Measurements from ENCODE around the gene NLRP3. TPM values are rescaled to one million over a fixed set of nuclear protein-coding genes. Genes with fewer than 3 reads are reported as not detected.

Gene NLRP3
- total and polyA plus RNA-seq, 9 of the 15 experiments (the other 6 are each of a cell fraction or from before 2014, with no cell fraction given) = not detected

DNA sequence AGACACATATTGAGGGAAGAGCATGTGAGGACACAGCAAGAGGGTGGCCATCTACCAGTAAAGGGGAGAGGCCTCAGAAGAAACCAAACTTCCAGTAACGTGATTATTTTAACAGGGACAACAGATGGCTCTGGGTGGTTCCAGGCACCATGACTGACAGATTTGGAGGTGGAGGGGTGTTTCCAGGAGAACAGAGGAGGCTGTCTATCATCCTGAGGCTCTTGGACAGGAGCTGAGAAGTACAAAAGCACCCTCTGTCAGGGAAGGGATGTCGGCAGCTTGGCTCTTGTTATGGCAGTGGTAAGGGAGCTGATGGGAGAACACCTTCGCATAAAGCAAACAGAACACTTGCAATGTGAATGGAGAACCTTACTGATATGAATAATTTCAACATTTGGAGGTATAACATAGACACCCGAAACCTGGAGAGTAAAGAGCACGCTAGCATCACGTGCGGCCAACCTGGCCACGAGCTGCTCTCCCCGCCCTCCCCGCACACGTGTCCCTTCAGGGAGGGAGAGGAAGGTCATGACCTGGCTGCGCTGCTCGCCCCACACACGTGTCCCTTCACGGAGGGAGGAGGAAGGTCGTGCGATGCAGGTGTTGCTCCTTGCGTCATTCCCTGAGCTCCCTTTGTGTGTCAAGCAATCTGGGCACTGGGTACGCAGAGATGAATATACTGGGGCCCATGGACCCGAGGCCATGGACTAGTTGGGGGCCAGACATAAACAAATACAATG lies 37.5 kb upstream of the NLRP3 start (continued):
- TF ChIP-seq TAF9B (IDR thresholded peaks at IDR 0.05; ENCODE audit: partially characterized antibody) = no peak
- no peak for TF ChIP-seq ZNF197 (CRISPR knock-in tag; IDR thresholded peaks at IDR 0.05; ENCODE audit: low read depth)
- no peak for TF ChIP-seq PHB2 (IDR thresholded peaks at IDR 0.05; ENCODE audit: low read depth)
- TF ChIP-seq, protein P1, sequence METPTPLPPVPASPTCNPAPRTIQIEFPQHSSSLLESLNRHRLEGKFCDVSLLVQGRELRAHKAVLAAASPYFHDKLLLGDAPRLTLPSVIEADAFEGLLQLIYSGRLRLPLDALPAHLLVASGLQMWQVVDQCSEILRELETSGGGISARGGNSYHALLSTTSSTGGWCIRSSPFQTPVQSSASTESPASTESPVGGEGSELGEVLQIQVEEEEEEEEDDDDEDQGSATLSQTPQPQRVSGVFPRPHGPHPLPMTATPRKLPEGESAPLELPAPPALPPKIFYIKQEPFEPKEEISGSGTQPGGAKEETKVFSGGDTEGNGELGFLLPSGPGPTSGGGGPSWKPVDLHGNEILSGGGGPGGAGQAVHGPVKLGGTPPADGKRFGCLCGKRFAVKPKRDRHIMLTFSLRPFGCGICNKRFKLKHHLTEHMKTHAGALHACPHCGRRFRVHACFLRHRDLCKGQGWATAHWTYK (CRISPR knock-in tag; IDR thresholded peaks at IDR 0.05) = no peak
- TF ChIP-seq SRSF7 (optimal IDR thresholded peaks at IDR 0.05; ENCODE audit: low read depth, low read length) = no peak
- TF ChIP-seq, protein P2, sequence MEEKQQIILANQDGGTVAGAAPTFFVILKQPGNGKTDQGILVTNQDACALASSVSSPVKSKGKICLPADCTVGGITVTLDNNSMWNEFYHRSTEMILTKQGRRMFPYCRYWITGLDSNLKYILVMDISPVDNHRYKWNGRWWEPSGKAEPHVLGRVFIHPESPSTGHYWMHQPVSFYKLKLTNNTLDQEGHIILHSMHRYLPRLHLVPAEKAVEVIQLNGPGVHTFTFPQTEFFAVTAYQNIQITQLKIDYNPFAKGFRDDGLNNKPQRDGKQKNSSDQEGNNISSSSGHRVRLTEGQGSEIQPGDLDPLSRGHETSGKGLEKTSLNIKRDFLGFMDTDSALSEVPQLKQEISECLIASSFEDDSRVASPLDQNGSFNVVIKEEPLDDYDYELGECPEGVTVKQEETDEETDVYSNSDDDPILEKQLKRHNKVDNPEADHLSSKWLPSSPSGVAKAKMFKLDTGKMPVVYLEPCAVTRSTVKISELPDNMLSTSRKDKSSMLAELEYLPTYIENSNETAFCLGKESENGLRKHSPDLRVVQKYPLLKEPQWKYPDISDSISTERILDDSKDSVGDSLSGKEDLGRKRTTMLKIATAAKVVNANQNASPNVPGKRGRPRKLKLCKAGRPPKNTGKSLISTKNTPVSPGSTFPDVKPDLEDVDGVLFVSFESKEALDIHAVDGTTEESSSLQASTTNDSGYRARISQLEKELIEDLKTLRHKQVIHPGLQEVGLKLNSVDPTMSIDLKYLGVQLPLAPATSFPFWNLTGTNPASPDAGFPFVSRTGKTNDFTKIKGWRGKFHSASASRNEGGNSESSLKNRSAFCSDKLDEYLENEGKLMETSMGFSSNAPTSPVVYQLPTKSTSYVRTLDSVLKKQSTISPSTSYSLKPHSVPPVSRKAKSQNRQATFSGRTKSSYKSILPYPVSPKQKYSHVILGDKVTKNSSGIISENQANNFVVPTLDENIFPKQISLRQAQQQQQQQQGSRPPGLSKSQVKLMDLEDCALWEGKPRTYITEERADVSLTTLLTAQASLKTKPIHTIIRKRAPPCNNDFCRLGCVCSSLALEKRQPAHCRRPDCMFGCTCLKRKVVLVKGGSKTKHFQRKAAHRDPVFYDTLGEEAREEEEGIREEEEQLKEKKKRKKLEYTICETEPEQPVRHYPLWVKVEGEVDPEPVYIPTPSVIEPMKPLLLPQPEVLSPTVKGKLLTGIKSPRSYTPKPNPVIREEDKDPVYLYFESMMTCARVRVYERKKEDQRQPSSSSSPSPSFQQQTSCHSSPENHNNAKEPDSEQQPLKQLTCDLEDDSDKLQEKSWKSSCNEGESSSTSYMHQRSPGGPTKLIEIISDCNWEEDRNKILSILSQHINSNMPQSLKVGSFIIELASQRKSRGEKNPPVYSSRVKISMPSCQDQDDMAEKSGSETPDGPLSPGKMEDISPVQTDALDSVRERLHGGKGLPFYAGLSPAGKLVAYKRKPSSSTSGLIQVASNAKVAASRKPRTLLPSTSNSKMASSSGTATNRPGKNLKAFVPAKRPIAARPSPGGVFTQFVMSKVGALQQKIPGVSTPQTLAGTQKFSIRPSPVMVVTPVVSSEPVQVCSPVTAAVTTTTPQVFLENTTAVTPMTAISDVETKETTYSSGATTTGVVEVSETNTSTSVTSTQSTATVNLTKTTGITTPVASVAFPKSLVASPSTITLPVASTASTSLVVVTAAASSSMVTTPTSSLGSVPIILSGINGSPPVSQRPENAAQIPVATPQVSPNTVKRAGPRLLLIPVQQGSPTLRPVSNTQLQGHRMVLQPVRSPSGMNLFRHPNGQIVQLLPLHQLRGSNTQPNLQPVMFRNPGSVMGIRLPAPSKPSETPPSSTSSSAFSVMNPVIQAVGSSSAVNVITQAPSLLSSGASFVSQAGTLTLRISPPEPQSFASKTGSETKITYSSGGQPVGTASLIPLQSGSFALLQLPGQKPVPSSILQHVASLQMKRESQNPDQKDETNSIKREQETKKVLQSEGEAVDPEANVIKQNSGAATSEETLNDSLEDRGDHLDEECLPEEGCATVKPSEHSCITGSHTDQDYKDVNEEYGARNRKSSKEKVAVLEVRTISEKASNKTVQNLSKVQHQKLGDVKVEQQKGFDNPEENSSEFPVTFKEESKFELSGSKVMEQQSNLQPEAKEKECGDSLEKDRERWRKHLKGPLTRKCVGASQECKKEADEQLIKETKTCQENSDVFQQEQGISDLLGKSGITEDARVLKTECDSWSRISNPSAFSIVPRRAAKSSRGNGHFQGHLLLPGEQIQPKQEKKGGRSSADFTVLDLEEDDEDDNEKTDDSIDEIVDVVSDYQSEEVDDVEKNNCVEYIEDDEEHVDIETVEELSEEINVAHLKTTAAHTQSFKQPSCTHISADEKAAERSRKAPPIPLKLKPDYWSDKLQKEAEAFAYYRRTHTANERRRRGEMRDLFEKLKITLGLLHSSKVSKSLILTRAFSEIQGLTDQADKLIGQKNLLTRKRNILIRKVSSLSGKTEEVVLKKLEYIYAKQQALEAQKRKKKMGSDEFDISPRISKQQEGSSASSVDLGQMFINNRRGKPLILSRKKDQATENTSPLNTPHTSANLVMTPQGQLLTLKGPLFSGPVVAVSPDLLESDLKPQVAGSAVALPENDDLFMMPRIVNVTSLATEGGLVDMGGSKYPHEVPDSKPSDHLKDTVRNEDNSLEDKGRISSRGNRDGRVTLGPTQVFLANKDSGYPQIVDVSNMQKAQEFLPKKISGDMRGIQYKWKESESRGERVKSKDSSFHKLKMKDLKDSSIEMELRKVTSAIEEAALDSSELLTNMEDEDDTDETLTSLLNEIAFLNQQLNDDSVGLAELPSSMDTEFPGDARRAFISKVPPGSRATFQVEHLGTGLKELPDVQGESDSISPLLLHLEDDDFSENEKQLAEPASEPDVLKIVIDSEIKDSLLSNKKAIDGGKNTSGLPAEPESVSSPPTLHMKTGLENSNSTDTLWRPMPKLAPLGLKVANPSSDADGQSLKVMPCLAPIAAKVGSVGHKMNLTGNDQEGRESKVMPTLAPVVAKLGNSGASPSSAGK (IDR thresholded peaks at IDR 0.05) = peak; percentile 58
- TF ChIP-seq, protein P3, sequence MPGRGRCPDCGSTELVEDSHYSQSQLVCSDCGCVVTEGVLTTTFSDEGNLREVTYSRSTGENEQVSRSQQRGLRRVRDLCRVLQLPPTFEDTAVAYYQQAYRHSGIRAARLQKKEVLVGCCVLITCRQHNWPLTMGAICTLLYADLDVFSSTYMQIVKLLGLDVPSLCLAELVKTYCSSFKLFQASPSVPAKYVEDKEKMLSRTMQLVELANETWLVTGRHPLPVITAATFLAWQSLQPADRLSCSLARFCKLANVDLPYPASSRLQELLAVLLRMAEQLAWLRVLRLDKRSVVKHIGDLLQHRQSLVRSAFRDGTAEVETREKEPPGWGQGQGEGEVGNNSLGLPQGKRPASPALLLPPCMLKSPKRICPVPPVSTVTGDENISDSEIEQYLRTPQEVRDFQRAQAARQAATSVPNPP (IDR thresholded peaks at IDR 0.05; ENCODE audit: borderline replicate concordance, insufficient read depth, insufficient read length) = no peak
- TF ChIP-seq KDM5B (IDR thresholded peaks at IDR 0.05; ENCODE audit: insufficient replicate concordance, low read depth, low read length) = no peak
- TF ChIP-seq ADNP (tag; IDR thresholded peaks at IDR 0.05) = no peak
- 0 out of 2 replicates have a peak, but pooled peaks have one; percentile 35 for TF ChIP-seq MAFG (tag; conservative IDR thresholded peaks at IDR 0.05)
- TF ChIP-seq CBX3 (IDR thresholded peaks at IDR 0.05; ENCODE audit: borderline replicate concordance in 1 of 2, low read length in 2 of 2) = no peak
- no peak for TF ChIP-seq TBP (optimal IDR thresholded peaks at IDR 0.05; ENCODE audit: low read depth, low read length)

Data from K562 (cell line).